Measurements from ENCODE around the gene OR10G7.

Gene OR10G7

GRCh38 chr11:124069429-124070401 lies 28.6 kb upstream of the OR10G7 start:
- Histone ChIP-seq H3K27me3 (ENCODE audit: insufficient read depth, low read length, poor library complexity, severe bottlenecking) (no peaks in the 10 kb centered on the region), H3K36me3 (ENCODE audit: insufficient read depth, low read length) (no peaks in the 10 kb centered on the region), H2AFZ (ENCODE audit: low read length) (peak overlapping the region; percentile 76), H3K9ac (ENCODE audit: low read depth, low read length, poor library complexity, severe bottlenecking) (no peak overlapping the region), H3K9me2 (replicated peaks; ENCODE audit: low read depth, low read length) (no peaks in the 10 kb centered on the region), H3K4me1 (ENCODE audit: insufficient read depth, low read length, poor library complexity, severe bottlenecking) (no peaks in the 10 kb centered on the region), H3K79me2 (ENCODE audit: insufficient read depth, low read length) (no peaks in the 10 kb centered on the region), H4K20me1 (ENCODE audit: insufficient read depth, low read length, poor library complexity, severe bottlenecking) (no peaks in the 10 kb centered on the region), H3F3A (ENCODE audit: low read depth) (no peaks in the 10 kb centered on the region), H3K4me3 (ENCODE audit: low read length, poor library complexity, severe bottlenecking) (peak overlapping the region; percentile 54), H3K4me2 (ENCODE audit: low read depth, low read length, poor library complexity, severe bottlenecking) (peak overlapping the region; percentile 56), H3K9me3 (ENCODE audit: insufficient read depth, low read depth, low read length) (no peaks in the 10 kb centered on the region)
- TF ChIP-seq CTCF (conservative IDR thresholded peaks at IDR 0.05; ENCODE audit: low read length) (peak; percentile 87), EZH2phosphoT487 (IDR thresholded peaks at IDR 0.05; ENCODE audit: borderline replicate concordance) (no peak)

- H3K4me3 ChIP-seq (ENCODE audit: low read length, poor library complexity, severe bottlenecking), result no peak overlapping the region
- H2AFZ ChIP-seq (ENCODE audit: low read length), result 0 out of 2 replicates have a peak overlapping the region, but pooled peaks have one; percentile 18
- H3K4me1 ChIP-seq (ENCODE audit: insufficient read depth, low read length, poor library complexity, severe bottlenecking), result no peaks in the 10 kb centered on the region
- no peaks in the 10 kb centered on the region for H3F3A ChIP-seq (ENCODE audit: low read depth)
- H3K9me2 ChIP-seq (replicated peaks; ENCODE audit: low read depth, low read length), result no peaks in the 10 kb centered on the region
- H3K79me2 ChIP-seq (ENCODE audit: insufficient read depth, low read length), result no peaks in the 10 kb centered on the region
- H3K27me3 ChIP-seq (ENCODE audit: insufficient read depth, low read length, poor library complexity, severe bottlenecking), result no peaks in the 10 kb centered on the region
- H3K9ac ChIP-seq (ENCODE audit: low read depth, low read length, poor library complexity, severe bottlenecking), result no peak overlapping the region
- H3K9me3 ChIP-seq (ENCODE audit: insufficient read depth, low read depth, low read length), result no peaks in the 10 kb centered on the region
- no peak overlapping the region for H3K4me2 ChIP-seq (ENCODE audit: low read depth, low read length, poor library complexity, severe bottlenecking)
- no peaks in the 10 kb centered on the region for H4K20me1 ChIP-seq (ENCODE audit: insufficient read depth, low read length, poor library complexity, severe bottlenecking)
- TF ChIP-seq EZH2phosphoT487 (IDR thresholded peaks at IDR 0.05; ENCODE audit: borderline replicate concordance), result no peak
- TF ChIP-seq CTCF (conservative IDR thresholded peaks at IDR 0.05; ENCODE audit: low read length), result no peak
- H3K36me3 ChIP-seq (ENCODE audit: insufficient read depth, low read length), result no peaks in the 10 kb centered on the region
These were observed 27.5 kb upstream of the OR10G7 start for GRCh38 chr11:124068601-124069110.

- Histone ChIP-seq H4K20me1 (ENCODE audit: insufficient read depth, low read length, poor library complexity, severe bottlenecking) (no peaks in the 10 kb centered on the region), H3K4me3 (ENCODE audit: low read length, poor library complexity, severe bottlenecking) (no peak overlapping the region), H3F3A (ENCODE audit: low read depth) (no peaks in the 10 kb centered on the region), H3K9me3 (ENCODE audit: insufficient read depth, low read depth, low read length) (no peaks in the 10 kb centered on the region), H3K4me2 (ENCODE audit: low read depth, low read length, poor library complexity, severe bottlenecking) (no peak overlapping the region), H3K36me3 (ENCODE audit: insufficient read depth, low read length) (no peaks in the 10 kb centered on the region), H3K79me2 (ENCODE audit: insufficient read depth, low read length) (no peaks in the 10 kb centered on the region), H3K9me2 (replicated peaks; ENCODE audit: low read depth, low read length) (no peaks in the 10 kb centered on the region), H3K9ac (ENCODE audit: low read depth, low read length, poor library complexity, severe bottlenecking) (no peak overlapping the region), H2AFZ (ENCODE audit: low read length) (no peak overlapping the region), H3K4me1 (ENCODE audit: insufficient read depth, low read length, poor library complexity, severe bottlenecking) (no peaks in the 10 kb centered on the region), H3K27me3 (ENCODE audit: insufficient read depth, low read length, poor library complexity, severe bottlenecking) (no peaks in the 10 kb centered on the region)
- no peak for TF ChIP-seq CTCF (conservative IDR thresholded peaks at IDR 0.05; ENCODE audit: low read length)
- no peak for TF ChIP-seq EZH2phosphoT487 (IDR thresholded peaks at IDR 0.05; ENCODE audit: borderline replicate concordance)
These were observed 11.8 kb upstream of the OR10G7 start for GRCh38 chr11:124052966-124053365.

All from Loucy (cell line).